ENCODE results near the gene SPG7. TPM values are rescaled to one million over a fixed set of nuclear protein-coding genes. Genes with fewer than 3 reads are reported as not detected.

Gene SPG7
- polyA plus RNA-seq, 1 donor from 2014 or later, result 216 TPM

GRCh38 chr16:89467382-89467781 lies 40.8 kb upstream of the SPG7 start:
- Histone ChIP-seq H3K79me2 (replicated peaks; ENCODE audit: insufficient read depth, low read length) (peaks cover 64% of the 10 kb centered on the region), H3K27ac (ENCODE audit: low read length) (no peak overlapping the region), H3K9me2 (ENCODE audit: insufficient read depth, low read length) (no peaks in the 10 kb centered on the region), H3K9me3 (ENCODE audit: low read length) (no peaks in the 10 kb centered on the region), H3K4me3 (ENCODE audit: low read length) (no peak overlapping the region), H2AFZ (ENCODE audit: low read depth, low read length) (no peak overlapping the region), H4K20me1 (ENCODE audit: insufficient read depth) (no peaks in the 10 kb centered on the region), H3K4me2 (ENCODE audit: low read length) (no peak overlapping the region), H3K27me3 (ENCODE audit: insufficient read depth, low read depth, low read length) (no peaks in the 10 kb centered on the region), H3F3A (ENCODE audit: insufficient read depth, low read length, poor library complexity, severe bottlenecking) (no peaks in the 10 kb centered on the region), H3K9ac (ENCODE audit: low read length) (no peak overlapping the region), H3K36me3 (ENCODE audit: insufficient read depth, low read length) (no peaks in the 10 kb centered on the region)
- TF ChIP-seq RAD21 (conservative IDR thresholded peaks at IDR 0.05) (no peak), CTCF (IDR thresholded peaks at IDR 0.05; ENCODE audit: poor library complexity, severe bottlenecking) (no peak), REST (IDR thresholded peaks at IDR 0.05; ENCODE audit: borderline replicate concordance) (no peak), TAF1 (IDR thresholded peaks at IDR 0.05; ENCODE audit: low read depth) (no peak), POLR2AphosphoS5 (IDR thresholded peaks at IDR 0.05) (no peak), EZH2 (IDR thresholded peaks at IDR 0.05; ENCODE audit: borderline replicate concordance, insufficient read depth, low read length, poor library complexity, severe bottlenecking) (no peak), EP300 (conservative IDR thresholded peaks at IDR 0.05; ENCODE audit: poor library complexity, severe bottlenecking) (no peak), SMC3 (conservative IDR thresholded peaks at IDR 0.05; ENCODE audit: poor library complexity) (no peak), MXI1 (conservative IDR thresholded peaks at IDR 0.05; ENCODE audit: poor library complexity, severe bottlenecking) (no peak)

- Histone ChIP-seq H3K9me2 (ENCODE audit: insufficient read depth, low read length) (no peaks in the 10 kb centered on the region), H3F3A (ENCODE audit: insufficient read depth, low read length, poor library complexity, severe bottlenecking) (no peaks in the 10 kb centered on the region), H3K4me2 (ENCODE audit: low read length) (no peak overlapping the region), H3K9ac (ENCODE audit: low read length) (no peak overlapping the region), H3K79me2 (replicated peaks; ENCODE audit: insufficient read depth, low read length) (peaks cover 91% of the 10 kb centered on the region), H3K27me3 (ENCODE audit: insufficient read depth, low read depth, low read length) (no peaks in the 10 kb centered on the region), H3K36me3 (ENCODE audit: insufficient read depth, low read length) (no peaks in the 10 kb centered on the region), H3K9me3 (ENCODE audit: low read length) (no peaks in the 10 kb centered on the region), H3K27ac (ENCODE audit: low read length) (no peak overlapping the region), H4K20me1 (ENCODE audit: insufficient read depth) (no peaks in the 10 kb centered on the region), H2AFZ (ENCODE audit: low read depth, low read length) (no peak overlapping the region), H3K4me3 (ENCODE audit: low read length) (no peak overlapping the region)
- no peak for TF ChIP-seq EP300 (conservative IDR thresholded peaks at IDR 0.05; ENCODE audit: poor library complexity, severe bottlenecking)
- TF ChIP-seq POLR2AphosphoS5 (IDR thresholded peaks at IDR 0.05), result no peak
- no peak for TF ChIP-seq MXI1 (conservative IDR thresholded peaks at IDR 0.05; ENCODE audit: poor library complexity, severe bottlenecking)
- no peak for TF ChIP-seq SMC3 (conservative IDR thresholded peaks at IDR 0.05; ENCODE audit: poor library complexity)
- no peak for TF ChIP-seq RAD21 (conservative IDR thresholded peaks at IDR 0.05)
- TF ChIP-seq EZH2 (IDR thresholded peaks at IDR 0.05; ENCODE audit: borderline replicate concordance, insufficient read depth, low read length, poor library complexity, severe bottlenecking), result no peak
Observed at GRCh38 chr16:89472711-89473075, 35.5 kb upstream of the SPG7 start.

All from neural cell (in vitro differentiated cells).